WI38 (cell line): ENCODE results near the gene MTAP.

Experiments used
- H3K4me3 ChIP-seq: 2 replicates; pipeline ENCODE4 v1.5.1; 2011; ENCODE audit warnings: low read depth, mild to moderate bottlenecking, control low read depth, low read length
- CTCF ChIP-seq: IDR thresholded peaks from 2 replicates; pipeline ENCODE4 v1.5.1; 2012; ENCODE audit warnings: low read depth, mild to moderate bottlenecking, control low read depth, low read length

The MTAP gene

GRCh38 chr9:21889673-21890072 lies 87.2 kb downstream of the MTAP start:
- no peak overlapping the region for H3K4me3 ChIP-seq
- TF ChIP-seq CTCF, result no peak

DNA sequence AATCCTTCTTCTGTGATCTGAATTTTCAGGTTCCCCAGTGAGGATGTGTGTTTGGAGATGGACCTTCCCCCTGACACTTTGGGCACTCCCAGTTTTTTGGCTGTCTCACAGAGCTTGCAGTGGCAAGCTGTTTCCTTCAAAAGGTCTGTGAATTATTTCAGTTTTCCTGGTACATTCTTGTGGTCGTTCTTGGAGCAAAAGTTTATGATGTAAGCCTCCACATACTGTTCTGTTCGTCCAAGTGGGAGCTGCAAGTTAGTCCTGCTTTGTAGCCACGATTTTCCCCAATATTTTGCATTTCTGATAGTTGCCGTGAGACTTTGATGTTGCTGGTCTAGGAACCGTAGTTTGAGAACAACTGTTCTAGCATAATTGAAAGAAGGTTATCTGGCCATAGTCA lies 88.3 kb downstream of the MTAP start:
- no peak for TF ChIP-seq CTCF
- H3K4me3 ChIP-seq, result no peak overlapping the region

- TF ChIP-seq CTCF, result no peak
- no peak overlapping the region for H3K4me3 ChIP-seq
Observed at GRCh38 chr9:21901546-21901945, 99.1 kb downstream of the MTAP start.

DNA sequence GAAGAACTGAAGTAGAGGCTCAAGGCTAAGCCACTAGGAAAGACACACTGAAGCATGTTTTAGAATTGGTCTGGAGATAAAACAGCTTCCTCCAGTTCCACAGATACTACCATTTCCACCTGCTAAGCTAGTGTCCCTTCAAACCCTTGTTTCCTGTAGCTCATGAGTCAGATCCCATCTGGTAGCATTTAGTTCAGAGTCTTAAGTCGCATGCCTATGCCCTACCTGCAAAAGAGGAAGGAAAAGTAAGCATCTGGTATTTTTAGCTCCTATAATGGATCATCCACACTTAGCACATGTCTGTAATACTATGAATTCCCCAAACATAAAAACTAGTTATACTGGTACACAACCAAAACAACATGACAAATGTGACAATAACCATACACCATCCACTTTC lies 99.7 kb downstream of the MTAP start:
- no peak overlapping the region for H3K4me3 ChIP-seq
- TF ChIP-seq CTCF, result no peak

DNA sequence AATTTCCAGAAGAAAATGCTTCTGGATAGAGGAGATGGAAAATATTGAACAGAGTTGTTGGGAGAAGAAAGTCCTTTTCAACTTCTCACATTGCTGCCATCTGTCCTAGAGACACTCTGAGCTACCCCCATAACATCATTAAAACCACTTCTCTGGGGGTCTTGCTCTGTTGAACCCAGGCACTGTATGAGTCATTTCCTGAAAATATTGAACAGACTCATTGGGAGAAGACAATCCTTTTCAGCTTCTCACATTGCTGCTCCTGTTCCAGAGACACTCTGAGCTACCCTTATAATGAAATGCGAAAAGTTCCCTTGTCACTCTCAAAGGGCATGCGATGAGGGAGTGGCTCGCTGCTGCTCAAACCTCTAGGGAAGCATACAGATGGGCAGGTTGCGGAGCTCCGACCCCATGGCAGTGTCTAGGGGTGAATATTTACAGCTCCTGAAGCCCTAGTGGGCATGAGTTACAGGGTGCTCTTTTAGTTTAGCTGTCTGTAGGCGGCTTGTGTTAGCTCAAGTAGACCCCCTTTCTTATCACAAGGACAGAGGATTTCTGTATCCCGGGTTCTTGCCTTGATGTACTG lies 101.0 kb downstream of the MTAP start:
- H3K4me3 ChIP-seq, result no peak overlapping the region

DNA sequence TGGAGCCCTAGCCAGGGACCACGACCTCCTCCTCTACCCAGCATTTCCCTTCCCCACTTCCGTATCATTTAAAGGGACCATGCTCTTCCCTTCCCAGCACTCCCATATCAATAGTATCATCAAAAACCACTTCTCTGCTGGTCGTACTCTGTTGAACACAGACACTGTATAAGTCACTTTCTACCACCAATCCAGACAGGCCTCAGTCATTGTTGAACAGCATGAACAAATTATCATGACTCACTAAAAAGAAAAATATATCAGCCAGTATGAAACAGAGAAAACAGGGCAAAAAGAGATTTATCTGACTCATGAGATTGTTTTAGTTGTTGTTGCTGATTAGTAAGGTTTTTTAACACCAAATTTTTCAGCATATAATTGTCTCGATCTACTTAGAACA lies 101.9 kb downstream of the MTAP start:
- no peak for TF ChIP-seq CTCF
- H3K4me3 ChIP-seq, result no peak overlapping the region

More for the DNA sequence above, 101.0 kb downstream of the MTAP start:
- TF ChIP-seq CTCF, result no peak

DNA sequence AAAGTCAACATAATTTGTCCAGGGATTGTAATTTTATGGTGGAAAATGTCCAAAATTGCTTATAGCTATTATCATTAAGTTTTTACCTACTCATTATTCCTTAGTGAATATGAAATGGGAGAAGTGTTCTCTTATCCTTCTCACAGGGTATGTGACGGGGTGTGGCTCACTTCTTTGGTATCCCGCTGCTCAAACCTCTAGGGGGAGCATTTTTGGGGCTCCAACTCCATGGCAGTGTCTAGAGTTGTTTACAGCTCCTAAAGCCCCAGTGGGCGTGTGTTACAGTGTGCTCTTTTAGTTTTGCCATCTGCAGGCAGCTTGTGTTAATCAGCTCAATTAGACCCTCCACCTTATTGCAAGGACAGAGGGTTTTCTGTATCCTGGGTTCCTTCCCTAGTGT lies 102.3 kb downstream of the MTAP start:
- H3K4me3 ChIP-seq, result no peak overlapping the region
- TF ChIP-seq CTCF, result no peak
